ENCODE data around the gene TREML4. TPM values are rescaled to one million over a fixed set of nuclear protein-coding genes. Genes with fewer than 3 reads are reported as not detected.
"Not testable (repeated sequence)": the region's sequence is repeated elsewhere in the genome, so short reads cannot be mapped to it uniquely, and the experiment has no call there.

The TREML4 gene
- total and polyA plus RNA-seq, 2 donors, result 0.03 TPM; not detected in 1

DNA sequence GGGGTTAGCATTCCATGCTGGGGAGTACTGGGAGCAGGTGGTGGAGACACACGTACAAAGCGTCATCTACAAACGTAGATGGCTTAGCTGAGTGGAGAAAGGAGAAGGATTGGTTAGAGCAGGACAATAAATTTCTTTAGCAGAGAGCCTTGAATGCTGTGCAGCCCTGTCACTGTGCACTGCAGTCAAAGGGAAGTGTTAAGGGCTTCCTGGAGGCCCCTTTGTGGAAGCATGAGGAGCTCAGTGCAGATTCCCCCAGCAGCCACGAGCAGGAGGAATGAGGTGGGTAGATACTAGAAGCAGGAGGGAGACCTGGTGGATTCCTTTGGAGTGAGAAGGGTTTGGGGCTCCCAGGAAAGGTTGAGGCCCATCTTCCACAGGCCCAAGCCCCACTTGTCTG lies 6.1 kb upstream of the TREML4 start:
- Histone ChIP-seq H3K27ac (ENCODE audit: low read depth) (no peak overlapping the region), H3K4me1 (ENCODE audit: insufficient read depth) (no peaks in the 10 kb centered on the region), H3K36me3 (ENCODE audit: insufficient read depth) (no peaks in the 10 kb centered on the region), H3K4me3 (ENCODE audit: low read depth, low read length) (no peak overlapping the region)
- no peak for DNase-seq (ENCODE audit: extremely low spot score)
- 68% methylated on average over 4 of the region's 4 CpGs for WGBS

GRCh38 chr6:41222513-41222912 lies 5.6 kb upstream of the TREML4 start:
- WGBS, result 71% methylated on average over 5 of the region's 5 CpGs
- Histone ChIP-seq H3K36me3 (ENCODE audit: insufficient read depth) (no peaks in the 10 kb centered on the region), H3K4me3 (ENCODE audit: low read depth, low read length) (no peak overlapping the region), H3K27ac (ENCODE audit: low read depth) (no peak overlapping the region), H3K4me1 (ENCODE audit: insufficient read depth) (no peaks in the 10 kb centered on the region)
- no peak for DNase-seq (ENCODE audit: extremely low spot score)

DNA sequence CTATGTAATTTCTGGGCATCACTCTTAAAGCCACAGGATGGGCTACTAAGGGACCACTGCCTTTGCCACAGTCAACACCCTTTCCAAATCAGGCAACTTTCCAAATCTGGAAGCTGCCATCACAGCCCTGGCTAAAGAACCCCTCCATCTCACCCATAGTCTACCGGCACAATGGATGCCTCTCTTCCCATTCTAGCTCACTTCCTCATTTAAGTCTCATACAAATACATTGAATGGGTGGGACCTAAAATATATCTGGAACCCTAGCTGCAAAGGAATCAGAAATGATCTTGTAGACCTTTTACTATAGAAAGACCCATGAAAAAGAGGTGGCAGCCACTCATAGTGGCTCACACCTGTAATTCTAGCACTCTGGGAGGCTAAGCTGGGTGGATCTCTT lies 3.3 kb upstream of the TREML4 start:
- Histone ChIP-seq H3K27ac (ENCODE audit: low read depth) (no peak overlapping the region), H3K36me3 (ENCODE audit: insufficient read depth) (no peaks in the 10 kb centered on the region), H3K4me1 (ENCODE audit: insufficient read depth) (no peaks in the 10 kb centered on the region), H3K4me3 (ENCODE audit: low read depth, low read length) (no peak overlapping the region)
- 88% methylated on average over 1 of the region's 1 CpG for WGBS
- DNase-seq (ENCODE audit: extremely low spot score), result no peak

GRCh38 chr6:41226752-41227151 lies 1.4 kb upstream of the TREML4 start:
- no peak overlapping the region for H3K27ac ChIP-seq (ENCODE audit: low read depth)
- H3K36me3 ChIP-seq (ENCODE audit: insufficient read depth), result no peaks in the 10 kb centered on the region
- WGBS, result 30% methylated on average over 3 of the region's 3 CpGs
- H3K4me1 ChIP-seq (ENCODE audit: insufficient read depth), result no peaks in the 10 kb centered on the region
- DNase-seq (ENCODE audit: extremely low spot score), result no peak
- H3K4me3 ChIP-seq (ENCODE audit: low read depth, low read length), result no peak overlapping the region

DNA sequence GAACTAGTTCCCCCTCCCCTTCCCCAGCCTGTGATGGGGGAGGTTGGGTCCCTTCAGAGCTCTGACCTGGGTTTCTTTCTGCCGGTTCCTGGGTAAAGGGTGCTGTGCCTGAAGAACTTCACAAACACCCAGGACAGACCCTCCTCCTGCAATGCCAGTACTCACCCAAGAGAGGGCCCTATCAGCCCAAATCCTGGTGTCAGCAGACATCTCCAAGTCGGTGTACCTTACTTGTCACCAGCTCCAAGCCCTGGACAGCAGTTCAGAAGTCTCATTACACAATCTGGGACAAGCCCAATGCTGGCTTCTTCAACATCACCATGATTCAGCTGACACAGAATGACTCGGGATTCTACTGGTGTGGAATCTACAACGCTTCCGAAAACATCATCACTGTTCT lies 467 bp downstream of the TREML4 start:
- H3K36me3 ChIP-seq (ENCODE audit: insufficient read depth), result no peaks in the 10 kb centered on the region
- WGBS, result 71% methylated on average over 5 of the region's 5 CpGs
- no peak for DNase-seq (ENCODE audit: extremely low spot score)

GRCh38 chr6:41229721-41230120 lies 1.6 kb downstream of the TREML4 start:
- WGBS, result 87% methylated on average over 4 of the region's 4 CpGs
- no peak for DNase-seq (ENCODE audit: extremely low spot score)
- Histone ChIP-seq H3K36me3 (ENCODE audit: insufficient read depth) (no peaks in the 10 kb centered on the region), H3K27ac (ENCODE audit: low read depth) (no peak overlapping the region), H3K4me1 (ENCODE audit: insufficient read depth) (no peaks in the 10 kb centered on the region), H3K4me3 (ENCODE audit: low read depth, low read length) (no peak overlapping the region)

More for the DNA sequence above, 467 bp downstream of the TREML4 start:
- H3K4me3 ChIP-seq (ENCODE audit: low read depth, low read length), result no peak overlapping the region
- no peak overlapping the region for H3K27ac ChIP-seq (ENCODE audit: low read depth)
- no peaks in the 10 kb centered on the region for H3K4me1 ChIP-seq (ENCODE audit: insufficient read depth)

DNA sequence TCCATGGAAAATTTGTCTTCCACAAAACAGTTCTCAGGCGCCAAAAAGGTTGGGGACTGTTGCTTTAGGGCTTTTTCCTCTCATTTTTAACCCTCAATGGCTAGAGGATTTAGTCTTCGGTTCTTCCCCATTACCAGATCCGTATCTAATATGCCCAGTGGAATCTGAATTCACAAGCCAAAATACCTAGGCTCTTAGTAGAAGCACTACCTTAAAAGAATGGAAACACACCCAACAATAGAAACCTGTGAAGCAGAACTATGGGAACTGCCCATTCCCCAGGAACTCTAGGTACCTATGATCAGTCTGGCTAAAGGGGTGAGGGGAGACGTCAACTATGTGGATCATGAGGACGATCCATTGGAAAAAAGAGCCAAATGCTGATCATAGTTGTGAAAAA lies 3.1 kb downstream of the TREML4 start:
- Histone ChIP-seq H3K36me3 (ENCODE audit: insufficient read depth) (no peaks in the 10 kb centered on the region), H3K27ac (ENCODE audit: low read depth) (no peak overlapping the region), H3K4me3 (ENCODE audit: low read depth, low read length) (no peak overlapping the region), H3K4me1 (ENCODE audit: insufficient read depth) (no peaks in the 10 kb centered on the region)
- 91% methylated on average over 5 of the region's 5 CpGs for WGBS
- DNase-seq (ENCODE audit: extremely low spot score), result no peak

GRCh38 chr6:41232667-41233066 lies 4.5 kb downstream of the TREML4 start:
- no peaks in the 10 kb centered on the region for H3K4me1 ChIP-seq (ENCODE audit: insufficient read depth)
- H3K36me3 ChIP-seq (ENCODE audit: insufficient read depth), result no peaks in the 10 kb centered on the region
- WGBS, result 85% methylated on average over 6 of the region's 6 CpGs
- H3K4me3 ChIP-seq (ENCODE audit: low read depth, low read length), result no peak overlapping the region
- DNase-seq (ENCODE audit: extremely low spot score), result no peak
- no peak overlapping the region for H3K27ac ChIP-seq (ENCODE audit: low read depth)

DNA sequence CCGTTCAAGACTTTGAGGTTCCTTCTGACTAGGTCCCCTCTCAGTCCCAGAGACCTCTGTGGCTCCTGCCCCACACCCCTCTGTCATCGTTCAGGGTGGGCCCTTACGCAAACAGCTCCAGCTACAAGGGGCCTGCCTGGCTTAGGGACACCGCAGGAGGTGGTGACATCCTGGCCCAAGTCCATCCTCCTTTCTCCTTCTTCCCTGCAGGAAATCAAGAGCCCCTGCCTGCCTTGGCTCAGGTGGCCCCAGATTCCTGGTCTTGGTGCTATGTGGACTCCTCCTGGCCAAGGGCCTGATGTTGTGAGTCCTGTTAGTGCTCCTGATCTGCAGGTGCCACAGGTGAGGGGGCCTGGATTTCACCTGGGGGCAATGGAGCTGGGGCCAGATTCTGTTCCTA lies 8.1 kb downstream of the TREML4 start:
- Histone ChIP-seq H3K4me1 (ENCODE audit: insufficient read depth) (no peaks in the 10 kb centered on the region), H3K27ac (ENCODE audit: low read depth) (no peak overlapping the region), H3K36me3 (ENCODE audit: insufficient read depth) (no peaks in the 10 kb centered on the region), H3K4me3 (ENCODE audit: low read depth, low read length) (no peak overlapping the region)
- 80% methylated on average over 4 of the region's 4 CpGs for WGBS
- no peak for DNase-seq (ENCODE audit: extremely low spot score)

GRCh38 chr6:41237128-41237527 lies 9.0 kb downstream of the TREML4 start:
- Histone ChIP-seq H3K36me3 (ENCODE audit: insufficient read depth) (no peaks in the 10 kb centered on the region), H3K4me1 (ENCODE audit: insufficient read depth) (no peaks in the 10 kb centered on the region), H3K27ac (ENCODE audit: low read depth) (no peak overlapping the region), H3K4me3 (ENCODE audit: low read depth, low read length) (no peak overlapping the region)
- 84% methylated on average over 5 of the region's 5 CpGs for WGBS
- DNase-seq (ENCODE audit: extremely low spot score), result no peak

DNA sequence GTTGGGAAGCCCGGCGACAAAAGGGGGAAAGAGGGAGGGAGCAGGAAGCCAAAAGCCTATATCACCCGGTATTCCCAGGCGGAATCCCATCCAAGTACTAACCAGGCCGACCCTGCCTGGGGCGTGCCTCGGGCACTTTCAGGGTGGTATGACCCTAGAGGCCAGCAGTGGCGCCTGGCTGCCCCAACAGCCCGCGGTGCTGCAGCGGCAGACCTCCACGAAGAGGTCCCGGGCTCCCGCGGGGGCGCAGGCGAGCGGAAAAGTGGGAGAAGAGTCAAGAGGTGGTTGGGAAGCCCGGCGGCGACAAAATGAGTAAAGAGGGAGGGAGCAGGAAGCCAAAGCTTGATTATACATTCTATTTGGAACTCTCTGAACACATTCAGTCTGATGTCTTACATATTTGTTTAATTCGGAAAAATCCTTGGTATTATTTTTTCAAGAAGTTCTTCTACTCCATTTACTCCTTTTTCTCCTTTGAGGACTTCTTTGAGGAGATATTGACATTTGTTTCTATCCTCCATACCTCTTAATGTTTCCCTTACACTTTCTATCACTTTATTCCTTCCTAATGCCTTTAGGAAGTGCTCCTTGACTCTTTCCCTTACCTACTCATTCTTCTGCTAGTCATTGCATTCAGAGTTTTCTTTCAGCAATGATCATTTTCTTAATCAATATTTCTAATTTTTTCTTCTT lies 11.5 kb downstream of the TREML4 start:
- H3K4me1 ChIP-seq (ENCODE audit: insufficient read depth), result no peaks in the 10 kb centered on the region
- no peaks in the 10 kb centered on the region for H3K36me3 ChIP-seq (ENCODE audit: insufficient read depth)
- 17% methylated on average over 22 of the region's 22 CpGs for WGBS
- H3K27ac ChIP-seq (ENCODE audit: low read depth), result no peak overlapping the region
- H3K4me3 ChIP-seq (ENCODE audit: low read depth, low read length), result no peak overlapping the region
- no peak for DNase-seq (ENCODE audit: extremely low spot score)

GRCh38 chr6:41246529-41246928 lies 18.4 kb downstream of the TREML4 start:
- WGBS, result 94% methylated on average over 4 of the region's 4 CpGs
- H3K27ac ChIP-seq (ENCODE audit: low read depth); H3K4me3 ChIP-seq (ENCODE audit: low read depth, low read length); H3K4me1 ChIP-seq (ENCODE audit: insufficient read depth); DNase-seq (ENCODE audit: extremely low spot score); H3K36me3 ChIP-seq (ENCODE audit: insufficient read depth): not testable (repeated sequence)

DNA sequence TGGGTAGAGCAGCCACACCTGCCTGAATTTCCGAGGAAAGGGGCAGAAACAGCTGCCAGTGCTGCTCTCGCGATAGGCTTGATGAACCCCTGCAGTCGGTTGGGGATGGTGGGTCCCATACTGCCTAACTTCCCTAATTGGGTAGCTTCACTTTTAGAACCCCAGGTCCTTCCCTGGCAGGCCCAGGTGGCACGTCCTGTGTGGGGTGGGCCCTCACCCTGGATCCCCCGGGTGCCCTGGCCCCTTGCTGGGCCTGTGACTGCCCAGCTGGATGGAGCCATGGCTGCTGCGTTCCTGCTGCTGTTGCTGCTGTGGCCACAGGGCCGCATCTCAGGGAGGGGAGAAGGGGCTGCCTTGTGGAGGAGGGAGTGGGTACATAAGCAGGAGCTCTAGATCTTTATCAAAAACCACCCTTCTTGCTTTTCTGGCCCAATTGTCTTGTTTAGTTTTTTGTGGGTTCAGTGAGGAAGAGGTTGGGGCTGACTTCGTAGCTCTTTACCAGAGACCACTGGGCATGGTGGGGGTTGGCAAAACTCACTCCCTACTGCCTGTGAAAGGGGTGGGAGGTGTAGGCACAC lies 19.2 kb downstream of the TREML4 start:
- Histone ChIP-seq H3K4me1 (ENCODE audit: insufficient read depth) (no peaks in the 10 kb centered on the region), H3K4me3 (ENCODE audit: low read depth, low read length) (no peak overlapping the region), H3K27ac (ENCODE audit: low read depth) (no peak overlapping the region), H3K36me3 (ENCODE audit: insufficient read depth) (no peaks in the 10 kb centered on the region)
- 77% methylated on average over 9 of the region's 9 CpGs for WGBS
- no peak for DNase-seq (ENCODE audit: extremely low spot score)

DNA sequence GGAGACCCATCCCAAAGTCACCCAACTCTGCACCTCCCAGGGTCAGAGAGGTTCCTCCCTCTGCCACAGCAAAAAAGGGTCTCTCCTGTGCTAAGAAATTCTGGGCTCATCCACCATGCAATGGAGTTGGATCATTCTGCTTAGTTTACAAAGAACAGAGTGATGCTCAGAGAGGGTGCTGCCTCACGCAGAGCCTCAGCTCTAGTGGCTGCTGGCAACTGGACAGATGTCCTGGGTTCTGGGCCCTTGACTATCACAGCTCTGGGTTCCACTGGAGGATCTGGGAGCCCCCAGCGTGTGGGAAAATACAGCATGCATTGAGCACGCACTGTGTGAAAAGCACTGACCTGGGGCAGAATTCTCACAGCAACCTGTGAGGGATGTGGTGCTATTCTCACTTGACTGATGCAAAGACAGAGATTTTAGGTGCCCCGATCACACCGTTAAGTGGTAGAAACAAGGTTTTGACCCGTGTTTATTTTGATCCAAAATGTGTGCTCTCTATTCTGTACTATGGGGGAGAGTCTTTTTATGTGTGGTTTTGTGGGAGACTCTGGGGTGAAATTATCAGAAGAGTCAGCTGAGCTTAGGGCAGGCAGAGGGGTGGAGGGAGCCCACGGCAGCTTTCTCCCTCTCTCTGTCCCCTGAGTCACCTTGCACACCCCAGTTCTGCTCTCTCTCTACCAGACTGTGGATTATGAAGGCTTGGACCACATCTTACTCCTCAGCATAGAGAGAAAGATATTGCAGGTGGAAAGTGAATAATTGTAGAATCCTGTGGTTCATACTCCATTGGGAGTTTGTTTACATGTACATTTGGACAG lies 19.9 kb downstream of the TREML4 start:
- 75% methylated on average over 7 of the region's 7 CpGs for WGBS
- no peak overlapping the region for H3K4me3 ChIP-seq (ENCODE audit: low read depth, low read length)
- no peaks in the 10 kb centered on the region for H3K4me1 ChIP-seq (ENCODE audit: insufficient read depth)
- no peak overlapping the region for H3K27ac ChIP-seq (ENCODE audit: low read depth)
- H3K36me3 ChIP-seq (ENCODE audit: insufficient read depth), result no peaks in the 10 kb centered on the region
- no peak for DNase-seq (ENCODE audit: extremely low spot score)

Data from urinary bladder (tissue), 4 donors.